ENCODE data around the gene TGFBR2.

TGFBR2 gene

DNA sequence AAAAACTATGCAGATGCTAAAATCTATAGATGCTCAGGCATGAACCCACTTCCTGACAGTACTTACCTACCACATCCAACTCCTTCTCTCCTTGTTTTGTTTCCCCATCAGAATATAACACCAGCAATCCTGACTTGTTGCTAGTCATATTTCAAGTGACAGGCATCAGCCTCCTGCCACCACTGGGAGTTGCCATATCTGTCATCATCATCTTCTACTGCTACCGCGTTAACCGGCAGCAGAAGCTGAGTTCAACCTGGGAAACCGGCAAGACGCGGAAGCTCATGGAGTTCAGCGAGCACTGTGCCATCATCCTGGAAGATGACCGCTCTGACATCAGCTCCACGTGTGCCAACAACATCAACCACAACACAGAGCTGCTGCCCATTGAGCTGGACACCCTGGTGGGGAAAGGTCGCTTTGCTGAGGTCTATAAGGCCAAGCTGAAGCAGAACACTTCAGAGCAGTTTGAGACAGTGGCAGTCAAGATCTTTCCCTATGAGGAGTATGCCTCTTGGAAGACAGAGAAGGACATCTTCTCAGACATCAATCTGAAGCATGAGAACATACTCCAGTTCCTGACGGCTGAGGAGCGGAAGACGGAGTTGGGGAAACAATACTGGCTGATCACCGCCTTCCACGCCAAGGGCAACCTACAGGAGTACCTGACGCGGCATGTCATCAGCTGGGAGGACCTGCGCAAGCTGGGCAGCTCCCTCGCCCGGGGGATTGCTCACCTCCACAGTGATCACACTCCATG is 65.3 kb downstream of the TGFBR2 start:
- DNase-seq (ENCODE audit: low read depth in 2 of 2, low spot score in 1 of 2) = no peak

DNA sequence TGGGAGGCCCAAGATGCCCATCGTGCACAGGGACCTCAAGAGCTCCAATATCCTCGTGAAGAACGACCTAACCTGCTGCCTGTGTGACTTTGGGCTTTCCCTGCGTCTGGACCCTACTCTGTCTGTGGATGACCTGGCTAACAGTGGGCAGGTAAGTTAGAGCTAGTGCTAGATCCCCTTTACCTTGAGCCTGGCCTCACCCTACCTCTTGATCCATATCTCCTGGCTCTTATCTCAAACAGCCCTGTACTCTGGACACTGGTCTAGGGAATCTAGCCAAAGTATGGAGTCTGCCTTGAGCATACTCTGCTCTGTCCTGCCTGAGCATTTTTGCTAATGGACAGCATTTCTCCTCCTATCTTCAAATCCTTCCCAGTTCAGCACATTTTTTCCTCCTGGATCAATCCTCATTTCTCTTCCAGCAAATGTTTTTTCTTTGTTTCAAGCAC is 65.9 kb downstream of the TGFBR2 start:
- DNase-seq (ENCODE audit: low read depth in 2 of 2, low spot score in 1 of 2) = no peak

DNA sequence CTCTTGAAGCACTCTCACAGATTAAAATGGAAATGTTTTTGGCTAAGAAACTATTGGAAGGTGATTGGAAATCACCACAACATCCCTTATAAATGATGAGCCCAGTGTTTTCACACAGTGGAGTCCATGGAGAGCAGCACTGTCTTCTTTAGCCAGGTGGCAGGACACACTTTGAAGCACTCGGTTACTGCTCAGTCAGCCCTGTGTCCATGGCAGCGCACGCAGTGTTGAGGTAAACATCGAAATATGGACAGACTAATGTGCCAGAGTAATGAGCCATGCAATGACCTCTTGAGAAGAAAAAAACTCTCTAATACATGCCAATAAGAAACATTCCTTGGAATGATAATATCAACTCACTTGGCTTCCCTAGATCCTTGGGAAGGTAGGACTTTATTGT is 66.6 kb downstream of the TGFBR2 start:
- no peak for DNase-seq (ENCODE audit: low read depth in 2 of 2, low spot score in 1 of 2)

DNA sequence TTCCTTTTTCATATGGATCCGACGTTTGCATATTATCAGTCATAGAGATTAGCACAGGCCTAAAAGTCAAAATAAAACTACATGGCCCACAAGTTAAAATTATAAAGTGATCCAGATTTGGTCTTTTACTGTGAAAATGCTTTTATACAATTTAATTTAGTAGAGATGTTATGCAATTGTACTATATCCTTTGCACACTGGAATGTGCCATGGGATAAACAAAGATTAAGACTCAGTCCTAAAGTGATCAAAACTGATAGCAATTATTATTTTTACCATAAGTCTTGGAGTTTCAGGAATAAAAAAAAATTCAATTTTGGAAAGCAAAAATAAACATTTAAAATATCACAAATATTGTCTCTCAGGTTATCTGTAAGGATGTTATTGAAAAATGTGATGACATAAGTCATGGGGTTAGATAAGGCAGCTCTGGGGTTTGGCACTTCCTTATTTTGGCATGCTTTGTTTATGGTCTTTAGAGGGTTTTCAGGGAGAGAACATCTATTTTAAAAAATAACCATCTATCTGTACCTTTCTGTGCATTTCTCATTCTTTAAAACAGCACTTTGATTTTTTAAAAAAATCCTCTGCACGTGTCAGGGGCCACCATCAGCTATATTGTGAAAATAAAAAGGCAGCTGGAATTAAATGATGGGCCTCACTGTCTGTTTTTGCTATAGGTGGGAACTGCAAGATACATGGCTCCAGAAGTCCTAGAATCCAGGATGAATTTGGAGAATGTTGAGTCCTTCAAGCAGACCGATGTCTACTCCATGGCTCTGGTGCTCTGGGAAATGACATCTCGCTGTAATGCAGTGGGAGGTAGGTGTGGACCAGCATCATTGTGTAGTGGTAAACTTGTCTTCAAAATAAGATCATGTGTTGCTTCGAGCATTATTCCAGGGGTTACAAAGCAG is 67.3 kb downstream of the TGFBR2 start:
- no peak for DNase-seq (ENCODE audit: low read depth in 2 of 2, low spot score in 1 of 2)

DNA sequence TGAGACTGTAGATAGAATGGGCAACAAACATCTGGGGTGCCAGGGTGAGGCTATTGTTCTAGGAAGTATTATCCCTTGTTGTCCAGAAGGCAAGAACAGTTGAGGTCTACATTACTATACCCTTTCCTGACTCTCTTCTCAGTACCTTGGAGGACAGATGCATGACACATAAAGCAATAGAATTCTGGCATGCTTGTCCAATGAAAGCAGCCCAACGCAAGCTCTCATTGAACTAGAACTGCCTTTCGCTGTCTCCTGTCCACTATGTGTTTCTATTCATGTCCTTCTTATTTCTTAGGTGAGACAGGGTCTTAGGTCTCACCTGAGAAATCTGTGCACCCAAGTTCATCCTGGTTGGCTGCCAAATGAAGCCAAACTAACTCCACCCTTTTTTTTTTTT is 68.6 kb downstream of the TGFBR2 start:
- no peak for DNase-seq (ENCODE audit: low read depth in 2 of 2, low spot score in 1 of 2)

DNA sequence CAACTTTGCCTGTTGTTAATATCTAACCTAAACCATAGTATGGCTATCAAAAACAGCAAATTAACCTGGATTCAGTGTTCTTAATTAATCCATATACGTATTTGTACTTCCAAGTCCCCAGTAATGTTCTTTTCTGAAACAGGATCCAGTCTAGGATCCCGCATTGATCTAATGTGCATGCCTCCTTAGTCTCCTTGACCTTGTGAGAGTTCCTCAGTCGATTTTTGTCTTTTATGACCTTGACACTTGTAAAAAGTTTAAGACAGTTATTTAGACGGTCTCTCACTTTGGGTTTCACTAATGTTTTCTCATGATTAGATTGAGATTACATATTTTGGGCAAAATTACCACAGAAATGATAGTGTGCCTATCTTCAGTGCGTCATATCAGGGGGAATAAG is 69.4 kb downstream of the TGFBR2 start:
- no peak for DNase-seq (ENCODE audit: low read depth in 2 of 2, low spot score in 1 of 2)

DNA sequence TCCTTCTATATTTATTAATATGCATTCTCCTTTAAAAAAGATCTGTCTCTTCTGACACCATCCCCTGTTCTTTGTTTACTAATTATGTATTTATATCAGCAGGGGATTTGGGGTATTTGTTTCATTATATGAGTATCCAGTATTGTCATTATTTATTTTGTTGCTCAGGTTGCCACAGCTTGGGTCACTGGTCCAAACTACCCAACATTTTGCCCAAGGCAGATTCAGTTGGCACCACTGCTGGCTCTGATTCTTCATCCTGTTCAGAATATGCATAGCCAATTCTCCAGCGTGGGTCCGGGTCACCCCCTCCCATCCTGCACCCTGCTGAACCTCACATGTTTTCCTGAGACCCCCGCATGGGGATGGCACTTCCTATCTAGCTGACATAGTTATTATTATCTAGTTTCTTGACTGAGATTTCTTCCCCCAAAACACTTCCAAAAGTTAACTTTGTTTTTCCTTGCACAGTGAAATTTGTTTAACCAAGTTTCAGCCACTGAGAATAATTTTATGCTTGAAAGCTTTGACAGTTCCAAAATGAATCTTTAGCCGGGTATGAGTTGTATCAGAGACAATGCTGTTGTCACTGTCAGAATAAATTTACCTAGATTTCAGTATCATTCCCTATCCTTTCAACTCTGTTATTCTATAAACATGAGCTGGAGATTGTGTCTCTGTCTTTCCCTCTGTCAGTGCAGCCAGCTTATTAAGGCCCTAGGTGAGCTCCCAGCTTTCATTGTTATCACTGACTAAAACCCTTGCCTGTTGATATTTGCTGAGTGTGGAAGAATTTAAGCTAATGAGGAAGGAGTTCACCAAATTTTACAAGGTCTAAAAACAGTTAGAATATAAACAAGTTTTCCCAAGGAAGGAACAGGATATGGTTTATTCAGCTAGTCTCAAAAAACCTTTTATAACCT is 70.3 kb downstream of the TGFBR2 start:
- no peak for DNase-seq (ENCODE audit: low read depth in 2 of 2, low spot score in 1 of 2)

DNA sequence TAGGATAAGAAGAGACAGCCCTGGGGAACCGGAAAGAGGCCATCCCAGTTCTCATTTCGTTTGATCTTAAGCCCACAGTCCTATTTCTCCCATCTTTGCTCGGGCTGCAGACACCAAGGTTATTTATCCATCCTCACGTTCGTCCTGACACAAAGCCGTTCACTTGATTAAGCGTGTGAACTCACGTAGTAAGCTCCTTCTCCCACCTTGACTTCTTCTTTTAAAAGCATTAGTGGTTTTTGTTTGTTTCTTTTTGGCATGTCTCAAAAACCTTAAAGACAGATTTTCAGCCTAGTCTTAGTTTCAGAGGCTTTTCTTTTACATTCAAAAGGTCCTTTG is 70.9 kb downstream of the TGFBR2 start:
- no peak for DNase-seq (ENCODE audit: low read depth in 2 of 2, low spot score in 1 of 2)

DNA sequence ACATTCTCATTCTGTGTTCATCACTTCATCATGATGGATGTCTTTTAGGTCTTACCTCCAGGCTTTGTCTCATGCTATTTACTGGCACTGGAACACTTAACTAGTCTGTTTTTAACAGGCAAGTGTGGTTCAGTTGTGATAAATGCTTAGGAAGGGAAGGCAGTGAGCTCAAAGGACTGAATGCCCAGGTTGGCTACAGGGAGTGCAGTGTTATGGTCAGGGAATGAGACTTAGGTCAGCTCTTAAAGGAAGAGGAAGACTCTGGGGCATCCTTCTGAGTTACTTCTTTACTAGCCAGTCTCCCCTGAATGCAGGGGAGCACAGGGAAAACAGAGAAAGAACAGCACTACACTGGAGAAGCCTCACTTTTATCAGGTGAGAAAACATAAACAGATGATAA is 72.6 kb downstream of the TGFBR2 start:
- no peak for DNase-seq (ENCODE audit: low read depth in 2 of 2, low spot score in 1 of 2)

DNA sequence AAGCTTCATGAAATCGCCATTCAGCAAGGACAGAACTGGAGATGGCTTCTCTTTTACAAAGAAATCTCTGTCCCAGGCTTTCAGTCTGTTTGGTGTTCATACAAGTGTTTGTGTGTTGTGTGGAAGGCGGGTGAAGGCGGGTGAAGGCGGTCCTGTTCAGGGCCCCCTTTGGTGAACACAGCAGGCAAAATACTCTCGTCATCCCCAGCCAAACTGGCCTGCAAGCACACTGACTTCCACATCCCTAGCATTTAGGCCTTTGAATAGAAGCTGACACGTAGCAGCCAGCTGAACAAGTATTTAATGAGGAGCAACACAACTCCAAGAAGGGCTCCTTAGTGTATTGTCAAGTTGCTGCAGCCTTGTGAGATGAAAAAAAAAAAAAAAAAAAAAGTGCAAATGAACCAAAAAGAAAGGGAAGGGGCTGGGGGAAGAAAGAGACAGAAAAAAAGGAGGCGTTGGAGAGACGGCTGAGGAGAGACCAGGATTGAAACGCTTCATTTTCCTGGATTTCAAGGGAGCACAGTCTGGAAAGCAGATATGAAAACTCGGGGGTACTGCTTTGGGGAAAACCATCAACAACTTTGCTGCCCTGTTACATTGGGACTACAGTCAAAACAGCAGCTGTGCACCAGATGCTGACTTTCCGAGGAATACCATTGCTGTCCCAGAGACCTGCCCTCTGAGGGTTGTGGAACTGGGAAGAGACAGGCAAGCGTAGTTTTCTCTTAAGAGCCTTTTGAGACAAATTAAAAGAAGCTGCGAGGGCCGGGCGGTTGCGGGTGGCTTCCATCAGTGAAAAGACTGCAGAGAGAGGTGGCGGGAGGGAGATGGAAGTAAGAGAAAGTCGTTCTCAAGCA is 74.6 kb downstream of the TGFBR2 start:
- DNase-seq (ENCODE audit: low read depth in 2 of 2, low spot score in 1 of 2) = no peak

DNA sequence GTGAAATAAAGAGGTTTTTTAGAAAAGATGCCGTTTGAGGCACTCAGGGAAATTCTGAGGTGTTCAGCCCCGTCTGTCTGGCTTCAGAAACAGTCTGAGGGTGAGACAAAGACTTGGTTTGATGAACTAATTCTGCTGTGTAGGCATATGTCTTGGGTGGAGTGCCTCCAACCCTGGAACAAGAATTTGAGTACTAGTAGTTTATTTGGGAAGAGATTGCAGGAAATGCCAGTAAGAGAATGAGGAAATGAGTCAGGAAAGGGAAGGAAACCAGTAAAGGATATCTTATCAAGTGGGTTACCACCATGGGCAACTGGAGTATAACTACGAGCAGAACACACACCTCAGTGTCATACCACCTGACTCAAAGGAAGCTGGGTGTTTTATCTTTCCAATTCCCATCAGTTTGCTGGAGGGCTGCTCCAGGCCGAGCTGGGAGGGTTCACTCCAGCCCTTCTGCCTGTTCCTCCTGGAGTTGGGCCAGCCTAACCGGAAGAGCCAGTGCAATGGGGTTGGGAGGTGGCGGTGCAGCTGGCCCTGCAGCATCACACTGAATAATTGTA is 75.3 kb downstream of the TGFBR2 start:
- no peak for DNase-seq (ENCODE audit: low read depth in 2 of 2, low spot score in 1 of 2)

DNA sequence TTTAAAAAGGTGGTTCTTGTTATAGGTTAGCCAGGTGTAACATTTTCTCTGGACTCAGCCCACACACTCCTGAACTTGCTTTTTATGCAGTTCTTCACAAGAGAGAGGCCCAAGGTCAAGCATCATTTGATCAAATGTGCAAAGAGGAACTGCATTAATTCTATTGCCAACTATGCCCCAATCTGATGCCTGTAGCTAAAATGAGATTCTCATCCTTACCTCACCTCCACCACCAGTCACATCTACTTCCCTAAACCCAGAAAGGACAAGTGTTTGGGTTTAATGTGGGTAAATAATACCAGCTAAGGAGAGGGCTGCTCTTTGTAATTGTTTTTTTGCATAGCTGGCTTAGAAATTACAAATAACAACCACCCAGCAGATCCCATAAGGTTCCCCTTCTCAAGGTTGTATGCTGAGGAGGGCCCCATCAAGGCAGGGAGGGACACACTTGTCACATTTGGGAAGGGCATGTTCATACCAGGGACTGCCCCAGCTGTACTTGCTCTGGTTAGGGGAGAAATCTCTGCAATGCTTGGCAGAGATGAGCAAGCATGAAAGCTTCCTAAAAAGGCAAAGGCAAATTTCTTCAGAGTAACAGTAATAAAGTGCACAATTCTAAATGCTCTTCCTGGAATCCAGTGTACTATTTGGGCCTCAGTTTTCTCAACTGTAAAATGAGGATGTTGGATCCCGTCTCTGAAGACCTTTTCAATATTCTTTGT is 76.2 kb downstream of the TGFBR2 start:
- DNase-seq (ENCODE audit: low read depth in 2 of 2, low spot score in 1 of 2) = no peak

DNA sequence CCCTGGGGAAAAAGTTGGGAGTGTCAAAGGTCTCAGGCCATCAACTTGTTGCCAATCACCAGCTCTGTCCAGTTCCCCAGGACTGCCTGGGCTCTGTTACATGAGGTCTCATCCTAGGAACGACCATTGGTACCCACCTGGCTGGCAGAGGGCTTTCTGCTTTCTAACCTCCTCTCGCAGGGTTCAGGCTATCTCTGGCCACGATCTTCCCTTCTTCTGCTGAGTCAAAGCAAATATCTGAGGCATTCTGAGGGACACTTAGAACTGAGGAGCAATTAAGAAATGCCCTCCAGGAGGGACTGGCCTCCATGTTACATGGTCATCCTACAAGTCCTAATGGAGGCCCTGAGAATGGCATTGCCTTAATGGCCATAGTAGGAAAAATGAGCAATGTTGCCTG is 77.4 kb downstream of the TGFBR2 start:
- DNase-seq (ENCODE audit: low read depth in 2 of 2, low spot score in 1 of 2) = no peak

DNA sequence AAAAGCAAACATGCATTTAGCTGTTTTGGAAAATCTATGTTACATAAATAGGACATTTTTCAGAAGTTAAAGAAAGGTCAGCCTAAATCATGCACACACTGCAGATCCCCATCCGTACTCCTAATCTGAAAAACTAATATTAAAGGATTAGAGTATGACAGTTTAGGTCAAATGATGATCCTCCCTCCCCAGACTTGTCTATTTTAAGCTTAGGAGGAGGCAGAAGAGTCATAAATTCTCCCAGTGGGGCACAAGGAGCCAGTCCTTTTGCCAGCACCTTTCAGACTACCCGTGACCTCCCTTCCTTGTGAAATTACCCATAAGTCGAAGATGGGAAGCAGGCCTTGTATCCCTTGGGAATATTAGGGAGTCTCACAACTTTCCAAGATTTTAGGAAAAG is 78.0 kb downstream of the TGFBR2 start:
- no peak for DNase-seq (ENCODE audit: low read depth in 2 of 2, low spot score in 1 of 2)

DNA sequence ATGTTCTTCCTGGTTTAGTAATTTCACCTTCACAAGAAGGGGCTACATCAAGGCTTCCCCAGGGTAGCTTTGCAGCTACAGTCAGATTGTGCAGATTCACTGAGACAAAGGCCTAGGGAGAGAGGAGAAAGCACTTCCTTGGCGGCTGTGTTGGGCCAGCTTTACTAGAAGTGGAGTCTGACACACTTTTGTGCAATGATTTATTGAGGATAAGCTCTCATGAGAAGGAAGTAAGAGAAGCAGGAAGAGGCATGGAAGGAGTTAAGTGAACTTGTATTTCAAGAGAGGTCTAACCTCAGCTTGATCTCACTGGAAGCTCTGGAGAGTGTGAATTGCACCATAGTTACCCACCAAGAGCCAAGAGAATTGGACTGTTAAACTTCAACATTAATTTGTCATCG is 78.9 kb downstream of the TGFBR2 start:
- DNase-seq (ENCODE audit: low read depth in 2 of 2, low spot score in 1 of 2) = no peak

DNA sequence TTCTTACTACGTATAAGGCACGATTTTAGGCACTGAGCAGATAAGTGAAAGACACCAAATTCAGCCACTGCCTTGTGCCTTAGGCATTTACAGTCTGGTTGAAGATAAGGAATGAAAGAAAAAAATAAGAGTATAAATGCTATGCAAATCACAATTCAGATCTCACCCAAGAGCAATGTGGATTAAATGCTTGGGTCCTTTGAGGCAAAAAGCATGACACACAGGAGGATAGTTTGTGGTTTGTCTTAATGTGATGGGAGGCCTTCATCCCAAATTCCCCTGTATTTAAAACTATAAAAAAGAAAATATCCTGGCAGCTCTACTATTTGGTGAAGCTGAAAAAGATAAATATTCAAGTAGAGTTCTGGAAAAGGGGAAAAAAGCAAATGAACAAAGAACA is 79.8 kb downstream of the TGFBR2 start:
- DNase-seq (ENCODE audit: low read depth in 2 of 2, low spot score in 1 of 2) = no peak

DNA sequence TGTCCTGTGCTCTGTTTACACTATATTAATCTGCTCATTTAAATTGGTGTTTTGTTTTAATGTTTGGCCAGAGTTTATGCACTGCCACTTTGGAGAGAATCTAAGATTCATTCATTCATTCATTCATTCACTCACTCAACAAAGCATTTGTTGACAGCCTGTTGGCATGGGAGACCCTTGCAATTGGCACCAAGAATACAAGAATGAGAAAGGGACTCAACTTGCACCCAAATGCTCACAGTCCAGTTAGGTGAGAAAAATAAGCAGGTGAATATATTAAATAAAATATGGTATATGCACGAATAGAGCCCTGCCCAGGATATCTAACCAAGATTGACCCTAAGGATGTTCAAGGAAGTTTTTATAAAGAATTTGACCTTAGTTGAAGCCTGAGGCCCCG is 80.4 kb downstream of the TGFBR2 start:
- DNase-seq (ENCODE audit: low read depth in 2 of 2, low spot score in 1 of 2) = no peak

DNA sequence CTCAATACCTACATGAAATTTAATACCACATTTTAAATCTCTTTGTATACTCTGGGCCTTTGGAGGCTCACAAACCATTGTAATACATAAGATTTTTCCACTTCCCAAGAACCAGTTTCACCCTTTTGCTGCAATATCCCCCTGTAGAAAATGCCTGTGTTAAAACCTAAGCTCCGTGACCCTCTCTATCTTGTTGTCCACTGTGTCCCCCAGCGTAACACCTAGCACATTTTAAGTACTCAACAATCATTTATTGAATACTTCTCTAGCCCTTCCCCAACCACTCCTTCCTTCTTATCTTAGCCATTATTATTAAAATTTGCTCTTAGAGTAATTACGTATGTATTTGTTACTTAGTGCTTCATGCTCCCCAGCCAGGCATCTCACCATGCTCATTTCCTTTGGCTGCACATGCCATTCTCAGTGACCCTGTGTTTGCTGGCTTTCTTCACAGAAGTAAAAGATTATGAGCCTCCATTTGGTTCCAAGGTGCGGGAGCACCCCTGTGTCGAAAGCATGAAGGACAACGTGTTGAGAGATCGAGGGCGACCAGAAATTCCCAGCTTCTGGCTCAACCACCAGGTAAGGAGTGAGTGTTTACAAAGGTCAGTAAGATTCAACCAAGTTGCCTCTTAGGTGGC is 81.6 kb downstream of the TGFBR2 start:
- no peak for DNase-seq (ENCODE audit: low read depth in 2 of 2, low spot score in 1 of 2)
